Globus pallidus (tissue), 1 donor: ENCODE results near the gene F7.
"Not testable (repeated sequence)": the region's sequence is repeated elsewhere in the genome, so short reads cannot be mapped to it uniquely, and the experiment has no call there.

Source experiments
- DNase-seq: peaks from one replicate; pipeline ENCODE4 v3.0.0-alpha.2; 2015; ENCODE audit warnings: low spot score

F7 gene

DNA sequence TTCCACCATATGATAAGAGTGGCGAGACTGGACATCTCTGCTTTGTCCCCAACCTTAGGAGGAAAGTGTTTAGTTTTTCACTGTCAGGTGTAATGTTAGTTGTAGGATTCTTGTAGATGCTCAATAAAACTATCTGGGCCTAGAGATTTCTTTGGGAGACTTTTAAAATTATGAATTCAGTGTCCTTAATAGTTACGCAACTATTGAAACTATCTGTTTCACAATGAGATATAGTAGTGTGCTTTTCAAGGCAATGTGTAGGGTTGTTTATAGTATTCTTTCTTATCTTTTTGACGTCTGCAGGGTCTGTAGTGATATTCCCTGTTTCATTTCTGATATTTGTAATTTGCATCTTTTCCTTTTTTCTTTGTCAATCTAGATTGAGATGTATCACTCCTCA lies 33.2 kb upstream of the F7 start:
- no peak for DNase-seq

DNA sequence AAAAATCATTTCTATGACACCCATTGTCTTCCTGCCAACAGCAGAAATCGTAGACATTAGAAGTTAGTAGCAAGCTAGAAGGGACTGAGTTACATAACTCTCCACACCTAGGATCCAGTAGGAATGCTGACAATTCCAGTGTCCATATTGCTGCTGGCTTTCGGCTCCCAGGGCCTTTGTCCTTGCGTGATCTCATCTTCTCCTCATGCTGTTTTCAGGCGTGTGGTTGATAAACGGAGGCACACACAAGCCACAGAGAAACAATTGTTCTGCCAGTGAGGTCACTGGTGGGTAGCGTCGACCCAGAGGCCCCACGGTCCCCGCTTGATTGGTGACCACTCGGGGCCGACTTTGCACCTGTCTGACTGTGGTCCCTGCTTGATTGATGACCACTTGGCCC lies 31.6 kb upstream of the F7 start:
- DNase-seq: no peak

DNA sequence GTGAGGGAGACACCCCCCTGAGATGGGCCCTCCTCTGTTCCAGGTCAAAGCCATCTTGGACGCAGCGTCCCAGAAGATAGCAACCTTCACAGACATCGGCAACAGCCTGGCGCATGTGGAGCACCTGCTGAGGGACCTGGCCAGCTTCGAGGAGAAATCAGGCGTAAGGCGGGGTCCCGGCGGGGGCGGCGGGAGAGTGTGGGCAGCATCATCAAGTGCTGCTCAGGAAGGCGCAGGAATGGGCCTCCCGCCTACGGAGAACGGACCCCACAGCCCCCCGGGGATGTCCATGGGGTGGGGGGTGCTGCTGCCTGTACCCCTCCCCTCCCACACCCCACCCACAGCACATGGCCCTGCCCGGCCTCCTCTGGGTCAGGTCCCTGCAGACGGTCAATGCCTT lies 31.2 kb upstream of the F7 start:
- DNase-seq: no peak

- no peak for DNase-seq
Measured at GRCh38 chr13:113074876-113075275, 30.7 kb upstream of the F7 start.

DNA sequence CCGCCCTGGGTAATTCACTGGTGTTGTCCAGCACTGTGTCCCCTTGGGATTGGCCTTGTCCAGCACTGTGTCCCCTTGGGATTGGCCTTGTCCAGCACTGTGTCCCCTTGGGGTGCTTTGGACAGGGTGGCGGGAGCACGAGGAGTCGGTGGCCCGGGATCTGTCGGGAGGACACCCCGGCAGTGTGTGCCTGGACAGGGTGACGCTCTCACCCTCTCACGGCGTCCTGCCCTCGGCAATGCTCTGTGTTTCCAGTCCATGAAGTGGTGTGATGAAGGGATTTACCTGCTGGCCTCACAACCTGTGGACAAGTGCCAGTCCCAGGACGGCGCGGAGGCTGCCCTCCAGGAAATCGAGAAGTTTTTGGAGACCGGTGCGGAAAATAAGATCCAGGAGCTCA lies 29.9 kb upstream of the F7 start:
- no peak for DNase-seq

- DNase-seq: no peak
Measured at GRCh38 chr13:113076681-113077401, 28.8 kb upstream of the F7 start.

DNA sequence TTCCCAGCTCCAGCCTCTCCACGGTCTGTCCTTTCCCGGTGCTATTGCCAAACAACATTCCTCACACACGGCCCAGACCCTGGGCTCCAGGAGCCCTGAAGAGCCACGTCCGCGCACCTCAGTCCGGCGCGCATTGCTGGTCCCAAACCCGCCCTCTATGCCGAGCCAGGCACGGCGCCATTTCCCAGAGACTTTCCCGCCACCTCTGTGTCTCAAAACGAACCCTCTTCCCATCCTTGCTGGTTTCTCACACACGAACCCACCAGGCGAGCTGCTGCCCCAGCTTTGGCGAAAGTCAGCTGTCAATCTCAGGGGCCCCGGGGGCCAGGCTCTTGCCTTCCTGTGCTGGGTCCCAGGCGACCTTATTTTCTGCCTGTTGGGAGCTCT lies 28.0 kb upstream of the F7 start:
- no peak for DNase-seq

DNA sequence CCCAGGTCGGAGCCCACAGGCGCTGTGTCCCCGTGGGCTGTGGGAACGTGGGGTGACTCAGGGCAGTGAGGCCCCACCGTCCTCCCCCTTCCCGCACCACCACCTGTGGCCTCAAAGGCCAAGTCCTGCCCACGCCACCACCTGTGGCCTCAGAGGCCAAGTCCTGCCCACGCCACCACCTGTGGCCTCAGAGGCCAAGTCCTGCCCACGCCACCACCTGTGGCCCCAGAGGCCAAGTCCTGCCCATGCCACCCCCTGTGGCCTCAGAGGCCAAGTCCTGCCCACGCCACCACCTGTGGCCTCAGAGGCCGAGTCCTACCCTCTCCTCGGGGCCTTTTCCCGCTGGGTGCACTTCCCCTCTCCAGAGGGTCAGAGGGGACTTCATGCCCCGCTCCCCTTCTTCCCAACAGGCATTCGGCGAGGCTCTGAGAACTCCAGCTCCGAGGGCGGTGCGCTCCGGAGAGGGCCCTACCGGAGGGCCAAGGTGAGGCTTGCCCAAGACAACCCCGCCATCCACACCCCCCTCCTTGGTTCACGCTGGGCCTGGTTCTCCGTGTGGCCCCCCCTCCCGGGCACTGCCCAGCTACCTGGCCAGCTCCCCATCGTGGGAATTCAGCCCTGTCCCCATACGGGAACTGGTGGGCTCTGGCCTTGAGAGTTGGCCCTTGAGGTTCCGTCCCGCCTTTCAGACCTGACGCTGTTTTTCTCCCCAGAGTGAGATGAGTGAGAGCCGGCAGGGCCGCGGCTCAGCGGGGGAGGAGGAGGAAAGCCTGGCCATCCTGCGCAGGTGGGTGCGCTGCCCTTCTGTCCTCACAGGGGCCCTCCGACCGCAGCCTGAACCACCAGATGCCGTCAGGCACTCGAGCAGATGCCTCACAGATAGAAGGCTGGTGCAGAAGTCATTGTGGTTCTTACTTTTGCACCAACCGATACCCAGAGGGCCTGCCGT lies 27.4 kb upstream of the F7 start:
- DNase-seq: no peak

DNA sequence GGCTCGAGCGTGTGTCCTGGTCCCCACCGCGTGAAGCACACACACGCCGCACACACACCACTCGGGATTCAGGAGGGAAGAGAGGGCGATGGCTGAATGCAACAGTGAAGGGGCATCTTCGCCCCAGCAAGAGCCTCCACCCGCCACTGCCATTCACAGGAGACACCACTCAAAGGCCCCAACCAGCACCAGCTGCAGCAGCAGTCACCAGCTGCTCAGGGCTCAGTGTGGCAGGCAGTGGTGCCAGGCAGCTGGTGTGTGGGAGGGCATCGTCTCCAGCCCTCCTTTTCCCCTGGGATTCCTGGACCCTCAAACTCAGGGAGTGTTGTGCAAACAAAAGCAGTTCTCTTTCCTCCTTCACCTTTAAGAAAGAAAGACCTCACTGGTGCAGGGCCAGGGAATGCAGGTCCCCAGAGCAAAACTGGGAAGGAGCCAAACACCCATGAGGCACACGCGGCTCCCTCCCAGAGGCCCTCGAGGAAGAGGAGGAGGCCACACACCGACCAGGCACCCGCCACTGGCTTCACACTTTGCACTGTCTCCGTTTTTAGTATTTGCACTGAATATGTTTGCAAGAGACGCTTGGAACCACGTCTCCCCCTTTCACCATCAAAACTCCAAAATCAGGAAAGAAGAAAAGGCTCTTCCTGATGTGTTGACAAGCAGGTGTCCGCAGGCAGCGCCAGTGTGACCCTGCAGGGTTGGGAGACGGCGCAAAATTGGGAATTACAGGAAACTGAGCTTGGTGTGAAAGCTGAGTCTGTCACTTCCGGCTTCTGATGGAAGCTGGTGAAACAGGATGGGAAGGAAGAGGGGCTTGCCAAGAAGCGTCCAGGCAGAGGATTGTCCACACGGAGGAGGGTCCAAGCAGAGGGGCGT lies 26.4 kb upstream of the F7 start:
- DNase-seq: peak; percentile 78

GRCh38 chr13:113079781-113080080 lies 25.9 kb upstream of the F7 start:
- not testable (repeated sequence) for DNase-seq

- DNase-seq: no peak
Measured at GRCh38 chr13:113080361-113080831, 25.2 kb upstream of the F7 start.

DNA sequence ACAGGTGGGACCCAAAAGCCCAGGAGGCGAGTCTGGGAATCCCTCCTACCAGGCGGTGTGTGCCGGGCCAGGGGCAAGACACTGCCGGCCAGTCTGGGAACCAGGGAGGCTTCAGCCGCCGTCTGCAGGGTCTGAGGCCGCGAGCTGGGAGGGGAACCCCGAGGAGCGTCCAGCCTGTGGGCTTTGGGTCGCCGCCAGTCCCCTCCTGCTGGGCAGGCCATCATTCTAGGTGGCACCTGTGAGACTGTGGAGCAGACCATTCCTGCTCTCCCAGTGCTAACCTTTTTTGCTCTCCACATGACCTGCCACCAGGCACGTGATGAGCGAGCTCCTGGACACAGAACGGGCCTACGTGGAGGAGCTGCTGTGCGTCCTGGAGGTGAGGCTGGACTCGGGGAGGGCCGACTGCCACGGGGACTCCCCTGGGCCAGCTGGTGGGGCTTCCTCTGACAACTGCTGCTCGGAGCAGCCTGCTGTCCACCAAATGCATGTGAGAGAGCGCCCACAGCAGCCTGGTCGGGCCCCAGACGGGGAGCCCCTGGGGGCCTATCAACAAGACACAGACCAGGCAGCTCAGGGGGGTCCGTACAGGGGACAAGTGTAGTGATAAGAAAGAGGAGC lies 24.6 kb upstream of the F7 start:
- no peak for DNase-seq

- DNase-seq: no peak
Measured at GRCh38 chr13:113082198-113083021, 23.2 kb upstream of the F7 start.

DNA sequence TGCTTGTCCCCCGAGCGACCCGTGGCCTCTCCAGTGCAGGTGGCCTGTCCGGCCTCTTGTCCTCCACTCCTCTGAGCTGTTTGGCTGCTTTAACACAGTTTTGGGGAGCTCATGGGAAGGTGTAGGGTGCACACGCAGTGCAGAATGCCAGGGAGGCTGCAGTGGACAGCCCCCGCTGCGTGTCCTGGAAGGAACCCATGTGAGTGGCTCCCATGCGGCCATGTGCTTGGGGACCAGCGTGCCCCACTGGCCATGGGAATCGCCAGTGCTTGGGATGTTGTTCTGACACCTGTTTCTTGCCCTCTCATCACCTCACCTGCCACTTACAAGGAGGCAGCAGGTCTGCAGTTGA lies 22.6 kb upstream of the F7 start:
- DNase-seq: no peak

GRCh38 chr13:113083402-113084061 lies 22.1 kb upstream of the F7 start:
- DNase-seq: peak; percentile 82

DNA sequence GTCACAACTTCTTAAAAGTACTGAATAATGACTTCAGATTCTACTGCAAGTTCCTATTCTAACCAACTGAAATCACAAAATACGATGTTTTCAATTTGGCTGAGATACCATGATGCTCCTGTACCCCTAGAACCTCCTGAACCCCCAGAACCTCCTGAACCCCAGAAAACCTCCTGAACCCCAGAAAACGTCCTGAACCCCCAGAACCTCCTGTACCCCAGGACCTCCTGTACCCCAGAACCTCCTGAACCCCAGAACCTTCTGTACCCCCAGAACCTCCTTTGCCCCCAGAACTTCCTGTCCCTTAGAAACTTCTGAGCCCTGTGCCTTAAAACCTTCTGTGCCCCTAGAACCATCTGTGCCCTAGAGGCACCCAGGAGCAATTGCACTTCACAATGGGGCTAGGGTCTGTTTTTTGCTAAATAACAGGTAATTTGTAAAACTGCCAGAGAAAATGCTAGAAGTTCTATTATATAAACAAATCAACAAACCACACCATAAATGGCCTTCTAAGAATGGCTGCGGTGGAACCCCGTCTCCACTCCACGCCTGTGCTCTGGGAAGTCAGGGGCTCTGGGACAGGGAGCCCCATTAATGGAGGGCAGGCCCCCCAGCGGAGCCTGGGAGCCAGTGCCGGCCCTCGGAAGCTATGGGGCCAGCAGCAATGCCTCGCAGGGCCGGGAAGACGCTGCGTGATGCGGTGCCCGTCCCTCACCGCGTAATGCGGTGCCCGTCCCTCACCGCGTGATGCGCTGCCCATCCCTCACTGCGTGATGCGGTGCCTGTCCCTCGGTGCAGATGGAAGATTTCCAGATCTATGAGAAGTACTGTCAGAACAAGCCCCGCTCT lies 21.3 kb upstream of the F7 start:
- no peak for DNase-seq

DNA sequence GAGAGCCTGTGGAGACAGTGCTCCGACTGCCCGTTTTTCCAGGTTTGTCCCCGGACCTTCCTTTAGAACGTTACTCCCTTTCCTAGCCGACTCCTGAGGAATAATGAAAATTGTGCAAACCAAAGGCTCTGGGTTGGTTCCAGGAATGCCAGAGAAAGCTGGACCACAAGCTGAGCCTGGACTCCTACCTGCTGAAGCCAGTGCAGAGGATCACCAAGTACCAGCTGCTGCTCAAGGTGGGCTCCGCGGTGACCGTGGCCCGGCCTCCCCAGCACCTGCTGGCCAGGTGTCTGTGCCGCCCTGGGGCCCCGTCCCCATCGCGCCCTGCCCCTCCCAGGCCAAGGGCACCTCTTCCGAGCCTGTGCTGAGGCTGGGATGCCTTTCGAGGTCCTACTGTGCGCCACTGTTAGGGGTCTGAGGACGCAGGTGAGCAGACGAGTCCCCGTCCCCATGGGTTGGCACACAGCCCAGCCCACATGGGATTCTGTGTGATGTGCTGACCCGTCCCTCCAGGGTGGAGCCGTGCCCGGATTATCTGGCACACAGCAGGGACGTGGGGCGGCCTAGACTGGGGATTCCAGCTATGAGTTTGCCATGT lies 20.5 kb upstream of the F7 start:
- DNase-seq: no peak

GRCh38 chr13:113086031-113086750 lies 19.4 kb upstream of the F7 start:
- DNase-seq: no peak
